Ishikawa (cell line): ENCODE data around the gene VEPH1.

Experiments used
- REST ChIP-seq: IDR thresholded peaks from 2 replicates; pipeline ENCODE4 v1.6.1; 2012; ENCODE audit warnings: low read depth, mild to moderate bottlenecking
- TAF1 ChIP-seq: IDR thresholded peaks from 2 replicates; pipeline ENCODE4 v1.6.1; 2012; ENCODE audit warnings: low read depth, mild to moderate bottlenecking
- USF1 ChIP-seq: IDR thresholded peaks from 2 replicates; pipeline ENCODE4 v1.6.1; 2012

GRCh38 chr3:157526036-157526435 is 22.8 kb upstream of the VEPH1 start:
- no peak for TF ChIP-seq TAF1
- TF ChIP-seq REST, result no peak
- no peak for TF ChIP-seq USF1
